Suppressor macrophage treated with lipopolysaccharide for 4 hours (primary cell): ENCODE results near the gene PPP1R15B.
A peak's percentile ranks its signal among the peaks of the same experiment; 100 is the strongest.
"Not testable (repeated sequence)": the region's sequence is repeated elsewhere in the genome, so short reads cannot be mapped to it uniquely, and the experiment has no call there.

Experiments
- DNase-seq: peaks from one replicate; pipeline ENCODE4 v3.0.0-alpha.2; 2020

PPP1R15B gene

GRCh38 chr1:204443871-204444581, 32.4 kb upstream of the PPP1R15B start:
- no peak for DNase-seq

DNA sequence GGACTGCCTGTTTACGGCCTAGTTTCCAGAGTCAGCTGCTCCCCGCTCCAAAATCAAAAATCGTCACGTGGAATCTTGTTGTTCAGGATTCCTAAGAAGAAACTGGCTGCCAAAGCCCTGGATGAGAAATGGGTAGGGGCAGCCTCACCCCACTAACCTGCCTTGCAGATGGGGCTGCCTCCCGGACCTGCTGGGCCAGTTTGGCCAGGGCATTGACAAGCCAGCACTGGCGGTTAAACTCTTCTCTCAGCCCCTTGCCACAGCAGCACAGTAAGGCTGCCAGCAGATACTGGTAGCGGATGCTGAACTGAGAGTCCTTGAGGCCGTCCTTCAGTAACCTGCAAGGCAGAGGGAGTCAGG, 31.6 kb upstream of the PPP1R15B start:
- no peak for DNase-seq

GRCh38 chr1:204442376-204443259, 31.0 kb upstream of the PPP1R15B start:
- DNase-seq: no peak

GRCh38 chr1:204441558-204441957, 29.9 kb upstream of the PPP1R15B start:
- no peak for DNase-seq

DNA sequence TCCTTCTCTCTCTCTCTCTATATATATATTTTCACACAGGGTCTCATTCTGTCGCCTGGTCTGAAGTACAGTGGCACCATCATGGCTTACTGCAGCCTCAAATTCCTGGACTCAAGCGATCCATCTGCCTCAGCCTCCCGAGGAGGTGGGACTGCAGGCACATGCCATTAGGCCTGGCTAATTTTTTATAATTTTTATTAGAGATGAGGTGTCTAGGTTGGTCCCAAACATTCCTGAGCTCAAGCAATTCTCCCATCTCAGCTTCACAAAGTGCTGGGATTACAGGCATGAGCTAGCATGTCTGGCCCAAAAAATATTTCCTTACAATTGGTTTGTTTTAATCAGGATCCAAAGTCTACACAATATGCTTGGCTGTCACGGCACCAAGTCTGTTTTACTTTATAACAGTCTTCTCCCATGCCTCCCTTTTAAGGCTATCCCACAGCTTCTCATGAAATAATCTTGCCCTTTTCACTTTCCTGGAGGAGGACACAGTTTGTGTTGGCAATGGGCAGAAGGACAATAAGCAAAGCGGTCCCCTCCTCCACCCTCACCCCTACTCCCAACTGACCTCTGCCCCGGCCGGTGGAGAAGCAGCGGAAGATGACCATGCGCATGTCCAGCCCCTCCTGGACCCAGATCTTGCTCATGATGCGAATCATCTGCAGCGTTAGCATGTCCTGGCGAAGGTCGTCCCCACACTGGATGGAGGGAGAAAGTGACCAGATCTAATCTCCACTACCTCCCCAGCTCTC, 28.2 kb upstream of the PPP1R15B start:
- no peak for DNase-seq

DNA sequence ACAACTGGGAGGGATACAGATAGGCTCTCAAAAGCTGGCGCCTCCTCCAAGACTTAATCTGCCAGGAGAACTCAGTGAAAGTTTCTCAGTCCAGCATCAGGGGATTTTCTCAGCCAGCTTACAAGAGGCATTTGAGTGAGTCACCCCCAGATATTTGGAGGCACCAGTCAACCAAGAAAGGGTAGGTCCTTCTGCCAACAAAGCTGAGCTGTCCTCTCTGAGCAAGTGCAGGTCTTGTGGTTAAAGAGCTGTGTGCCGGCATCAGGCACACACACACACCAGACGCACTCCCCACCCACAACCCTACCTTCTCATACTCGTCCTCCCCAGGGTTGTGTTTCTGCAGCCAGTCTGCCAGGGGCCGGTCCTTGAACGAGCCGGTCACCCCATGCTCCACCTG, 27.0 kb upstream of the PPP1R15B start:
- no peak for DNase-seq

- no peak for DNase-seq
Measured at GRCh38 chr1:204437796-204438570, 26.4 kb upstream of the PPP1R15B start.

GRCh38 chr1:204435872-204436271, 24.3 kb upstream of the PPP1R15B start:
- no peak for DNase-seq

DNA sequence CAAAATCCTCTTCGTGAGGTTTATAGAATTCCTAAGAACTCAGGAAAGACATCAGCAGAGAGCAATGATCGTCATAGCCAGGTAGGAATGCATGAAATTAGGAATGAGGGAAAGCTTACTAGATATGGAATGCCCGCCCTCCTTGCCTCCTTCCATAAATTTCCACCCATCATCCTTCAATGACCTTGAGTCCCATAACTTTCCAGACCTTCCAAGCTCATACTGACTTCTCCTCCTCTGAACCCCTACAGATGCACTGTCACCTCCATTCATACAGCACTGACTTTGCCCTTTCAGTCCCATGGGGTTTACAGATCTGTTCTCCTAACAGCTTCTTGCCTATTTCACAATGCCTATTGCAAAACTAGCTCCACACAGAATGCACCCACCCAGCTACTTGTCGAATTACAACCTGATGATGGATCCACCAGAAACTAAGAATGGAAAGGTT, 23.8 kb upstream of the PPP1R15B start:
- DNase-seq: peak; percentile 65

DNA sequence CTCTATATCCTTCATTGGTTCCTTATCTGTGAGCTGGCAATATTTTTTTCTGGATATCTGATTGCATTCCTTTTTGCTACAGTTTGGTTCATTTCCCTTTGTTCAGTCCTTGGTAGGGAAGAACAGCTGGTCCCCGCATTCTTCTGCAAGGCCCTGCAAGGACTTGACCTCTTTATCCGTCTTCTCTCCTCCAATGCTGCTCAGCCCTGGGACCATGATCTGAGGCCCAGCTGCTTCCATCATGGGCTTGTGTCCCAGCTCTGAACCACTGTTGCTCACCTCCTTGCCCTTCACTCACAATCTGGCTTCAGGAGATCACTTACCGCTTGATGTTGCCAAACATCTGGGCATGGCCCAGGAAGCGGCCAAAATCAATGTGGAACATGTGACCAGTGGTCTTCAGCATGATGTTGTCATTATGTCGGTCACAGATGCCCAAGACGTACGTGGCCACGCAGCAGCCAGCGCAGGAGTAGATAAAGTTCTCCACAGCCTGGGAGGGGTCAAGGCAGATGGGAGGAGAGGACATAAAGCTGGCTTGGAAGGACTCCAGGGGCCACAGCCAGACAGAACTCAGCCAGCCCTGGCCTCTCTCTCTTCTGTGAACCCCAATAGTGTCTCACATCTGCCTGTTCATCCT, 22.6 kb upstream of the PPP1R15B start:
- no peak for DNase-seq

- no peak for DNase-seq
Measured at GRCh38 chr1:204432708-204433107, 21.1 kb upstream of the PPP1R15B start.

DNA sequence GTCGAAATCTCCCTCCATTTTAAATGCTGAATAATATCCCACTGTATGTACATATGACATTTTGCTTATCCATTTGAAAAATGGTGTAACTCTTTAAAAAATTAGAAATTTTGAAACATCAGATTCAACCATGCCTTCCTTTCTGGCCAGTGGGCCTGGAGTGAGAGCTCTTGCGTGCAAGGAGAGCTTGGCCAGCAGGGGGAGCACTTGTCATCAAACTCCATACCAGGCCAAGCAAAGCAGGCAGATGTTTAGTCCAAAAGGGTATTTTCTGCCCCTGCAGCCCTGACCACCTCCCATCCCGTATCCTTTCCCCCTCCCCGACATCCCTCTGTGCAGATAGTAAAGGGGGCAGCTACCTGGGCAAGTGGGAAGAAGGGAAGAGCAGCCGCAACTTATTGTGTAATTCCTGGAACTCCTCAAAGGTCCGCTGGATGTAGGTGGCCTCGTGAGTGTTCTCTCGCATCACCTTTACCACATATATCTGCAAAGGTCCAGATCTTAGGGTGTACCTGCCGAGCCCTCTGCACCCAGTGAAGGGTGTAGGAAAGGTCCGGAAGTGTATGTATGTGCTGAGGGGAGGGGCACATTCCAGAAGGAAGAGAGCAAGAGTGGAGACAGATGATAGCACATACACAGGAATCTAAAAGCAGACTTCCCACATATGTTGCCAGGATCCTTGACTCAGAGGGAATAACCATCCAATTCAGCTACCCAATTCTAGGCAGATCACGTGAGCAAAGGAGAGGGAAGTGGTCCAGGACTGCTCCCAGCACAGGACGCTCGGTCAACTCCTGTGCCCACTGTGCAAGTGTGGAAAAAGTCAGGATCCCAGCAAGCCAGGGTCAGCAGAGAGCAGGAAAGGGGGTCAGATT, 19.9 kb upstream of the PPP1R15B start:
- peak; percentile 86 for DNase-seq

GRCh38 chr1:204429746-204430145, 18.1 kb upstream of the PPP1R15B start:
- no peak for DNase-seq

GRCh38 chr1:204426971-204427701, 15.5 kb upstream of the PPP1R15B start:
- DNase-seq: peak; percentile 52

- no peak for DNase-seq
Measured at GRCh38 chr1:204426474-204426873, 14.9 kb upstream of the PPP1R15B start.

DNA sequence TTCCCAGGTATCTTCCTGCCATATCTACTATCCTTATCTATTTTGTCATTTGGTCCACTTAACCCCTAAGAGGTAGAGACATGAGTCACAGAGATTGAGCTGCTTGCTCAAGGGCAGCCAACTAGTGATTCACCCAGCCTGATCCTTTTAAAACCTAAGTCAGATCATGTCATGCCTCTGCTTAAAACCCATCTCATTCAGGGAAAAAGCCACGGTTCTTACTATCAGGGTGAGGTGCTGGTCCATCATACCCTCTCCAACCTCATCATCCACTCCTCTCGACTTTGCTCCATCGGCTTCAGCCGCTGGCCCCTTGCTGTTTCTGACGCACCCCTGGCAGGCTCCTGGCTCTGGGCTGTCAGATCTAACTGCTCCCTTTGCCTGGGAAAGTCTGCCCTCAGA, 14.4 kb upstream of the PPP1R15B start:
- DNase-seq: peak; percentile 70

DNA sequence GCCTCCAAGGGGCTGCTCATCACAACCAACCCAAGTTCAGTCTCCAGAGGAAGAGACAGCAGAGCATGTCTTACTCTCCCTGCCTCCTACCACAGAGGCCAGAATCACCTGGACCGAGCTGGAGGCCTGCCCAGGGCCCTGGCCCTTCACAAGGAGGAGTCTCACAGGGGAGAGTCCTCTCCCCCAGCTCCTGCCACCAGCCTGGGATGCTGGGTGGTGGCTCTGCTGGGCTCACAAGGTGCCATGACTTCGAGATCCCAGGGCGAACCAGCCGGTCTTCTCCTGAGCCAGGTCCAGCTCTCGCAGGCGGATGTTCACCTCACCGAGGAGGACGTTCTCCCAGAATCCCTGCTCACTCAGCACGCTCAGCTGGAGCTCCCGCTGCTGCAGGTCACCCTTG, 13.0 kb upstream of the PPP1R15B start:
- no peak for DNase-seq

DNA sequence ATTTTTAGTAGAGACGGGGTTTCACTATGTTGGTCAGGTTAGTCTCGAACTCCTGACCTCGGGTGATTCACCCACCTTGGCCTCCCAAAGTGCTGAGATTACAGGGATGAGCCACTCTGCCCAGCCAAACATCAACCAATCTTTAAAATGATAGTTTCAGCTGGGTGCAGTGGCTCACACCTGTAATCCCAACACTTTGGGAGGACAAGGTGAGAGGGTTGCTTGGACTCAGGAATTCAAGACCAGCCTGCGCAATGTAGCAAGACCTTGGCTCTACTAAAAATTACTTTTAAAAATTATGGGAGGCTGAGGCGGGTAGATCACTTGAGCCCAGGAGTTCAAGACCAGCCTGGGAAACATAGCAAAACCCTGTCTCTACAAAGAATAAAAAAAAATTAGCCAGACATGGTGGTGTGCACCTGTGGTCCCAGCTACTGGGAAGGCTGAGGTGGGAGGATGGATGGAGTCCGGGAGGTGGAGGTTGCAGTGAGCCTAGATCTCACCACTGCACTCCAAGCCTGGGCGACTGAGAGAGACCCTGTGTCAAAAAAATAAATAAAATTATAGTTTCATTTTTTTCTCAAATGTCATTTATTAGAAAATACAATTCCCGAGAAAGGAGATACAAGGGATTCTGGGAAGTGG, 10.6 kb upstream of the PPP1R15B start:
- DNase-seq: not testable (repeated sequence)

DNA sequence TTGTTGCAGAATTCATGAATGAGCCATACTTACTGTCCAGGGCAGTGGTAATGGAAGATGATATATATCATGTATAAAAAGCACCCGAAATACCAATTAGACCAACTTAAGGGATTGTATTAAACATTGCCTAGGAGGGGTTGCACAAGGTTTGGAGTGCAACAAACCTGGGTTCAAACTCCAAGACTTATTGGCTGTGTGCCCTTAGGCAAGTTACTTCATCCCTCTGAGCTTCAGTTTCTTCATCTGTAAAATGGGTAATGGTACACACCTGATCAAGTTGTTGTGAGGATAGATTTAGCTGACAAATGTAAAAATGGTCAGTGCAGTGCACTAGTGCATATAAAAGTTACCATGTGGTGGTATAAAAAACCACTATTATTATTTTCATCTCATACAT, 9.8 kb upstream of the PPP1R15B start:
- DNase-seq: no peak
